HEK293 (cell line): Measurements from ENCODE around the gene SMIM7.
"Not testable (repeated sequence)": the region's sequence is repeated elsewhere in the genome, so short reads cannot be mapped to it uniquely, and the experiment has no call there.

Experiments
- CTCF ChIA-PET: fragments of 350-600 bp; formaldehyde crosslinking; extraction: SDS; loops from one replicate; lab custom pipeline; 2021; ENCODE audit warnings: antibody characterized with exemption; lab: Yijun Ruan, JAX
- POLR2A ChIA-PET: fragments of 300-600 bp; formaldehyde crosslinking; extraction: SDS; loops from one replicate; lab custom pipeline; 2020; ENCODE audit warnings: antibody characterized with exemption, inconsistent platforms; lab: Yijun Ruan, JAX
- H3K27ac ChIP-seq: fragments of 200-500 bp; sonication (Bioruptor generic); 2 replicates; pipeline ENCODE4 v1.5.1; 2014; ENCODE audit warnings: low read depth, low read length, control low read depth, inconsistent platforms; ENCODE audit errors: extremely low read depth
- H3K36me3 ChIP-seq, 2 experiments: fragments of 200-500 bp in 1 of 2; sonication (Bioruptor generic) in 1 of 2; 1 replicate in 1 of 2; 2 replicates in 1 of 2; pipeline ENCODE4 v1.5.1; 2014 to 2017; ENCODE audit warnings: inconsistent platforms in 2 of 2, low read length in 2 of 2; ENCODE audit not compliant: control insufficient read depth in 2 of 2, insufficient read depth in 1 of 2
- H3K4me1 ChIP-seq: fragments of 200-500 bp; sonication (Bioruptor generic); 2 replicates; pipeline ENCODE4 v1.5.1; 2014; ENCODE audit warnings: mild to moderate bottlenecking, low read length, inconsistent platforms; ENCODE audit not compliant: control insufficient read depth, insufficient read depth
- H3K4me3 ChIP-seq: 2 replicates; pipeline ENCODE4 v1.5.1; 2011; ENCODE audit warnings: low read depth, mild to moderate bottlenecking, control low read depth, low read length, moderate library complexity
- H3K9me3 ChIP-seq: fragments of 200-500 bp; sonication (Bioruptor generic); 2 replicates; pipeline ENCODE4 v1.5.1; 2014; ENCODE audit warnings: low read depth, low read length, inconsistent platforms; ENCODE audit not compliant: control insufficient read depth, insufficient read depth
- AEBP2 ChIP-seq: fragments of 450-650 bp; formaldehyde crosslinking; IDR thresholded peaks from 2 replicates; pipeline ENCODE4 v1.5.1; 2016; ENCODE audit warnings: missing biosample characterization, missing genetic modification characterization, borderline replicate concordance
- ATF2 ChIP-seq: fragments of 450-650 bp; formaldehyde crosslinking; IDR thresholded peaks from 2 replicates; pipeline ENCODE4 v1.5.1; 2016; ENCODE audit warnings: missing biosample characterization, missing genetic modification characterization, low read depth
- BCL11A ChIP-seq: fragments of 450-650 bp; formaldehyde crosslinking; IDR thresholded peaks from 2 replicates; pipeline ENCODE4 v1.5.1; 2016; ENCODE audit warnings: low read depth, missing biosample characterization, missing genetic modification characterization
- BCL11B ChIP-seq: fragments of 450-650 bp; formaldehyde crosslinking; IDR thresholded peaks from 2 replicates; pipeline ENCODE4 v1.5.1; 2016; ENCODE audit warnings: low read depth, missing biosample characterization, missing genetic modification characterization
- CTCF ChIP-seq: fragments of 450-650 bp; formaldehyde crosslinking; IDR thresholded peaks from 2 replicates; pipeline ENCODE4 v1.5.1; 2016; ENCODE audit warnings: missing biosample characterization, missing genetic modification characterization
- GFI1B ChIP-seq: fragments of 450-650 bp; formaldehyde crosslinking; IDR thresholded peaks from 2 replicates; pipeline ENCODE4 v1.5.1; 2016; ENCODE audit warnings: missing biosample characterization, missing genetic modification characterization
- MYNN ChIP-seq: fragments of 450-650 bp; formaldehyde crosslinking; IDR thresholded peaks from 2 replicates; pipeline ENCODE4 v1.5.1; 2016; ENCODE audit warnings: missing biosample characterization, missing genetic modification characterization, borderline replicate concordance
- PRDM10 ChIP-seq: fragments of 450-650 bp; formaldehyde crosslinking; IDR thresholded peaks from 2 replicates; pipeline ENCODE4 v1.5.1; 2016; ENCODE audit warnings: missing biosample characterization, missing genetic modification characterization
- ZBTB8A ChIP-seq: fragments of 450-650 bp; formaldehyde crosslinking; IDR thresholded peaks from 2 replicates; pipeline ENCODE4 v1.5.1; 2016; ENCODE audit warnings: missing biosample characterization, missing genetic modification characterization
- ZNF146 ChIP-seq: fragments of 450-650 bp; formaldehyde crosslinking; IDR thresholded peaks from 2 replicates; pipeline ENCODE4 v1.5.1; 2016; ENCODE audit warnings: missing biosample characterization, missing genetic modification characterization
- ZNF148 ChIP-seq: fragments of 450-650 bp; formaldehyde crosslinking; IDR thresholded peaks from 2 replicates; pipeline ENCODE4 v1.5.0; 2017; ENCODE audit warnings: missing biosample characterization, missing genetic modification characterization, borderline replicate concordance
- ZNF223 ChIP-seq: fragments of 450-650 bp; formaldehyde crosslinking; IDR thresholded peaks from 2 replicates; pipeline ENCODE4 v1.5.1; 2016; ENCODE audit warnings: missing biosample characterization, missing genetic modification characterization
- ZNF302 ChIP-seq: fragments of 450-650 bp; formaldehyde crosslinking; IDR thresholded peaks from 2 replicates; pipeline ENCODE4 v1.5.1; 2016; ENCODE audit warnings: missing biosample characterization, missing genetic modification characterization, low read depth
- ZNF350 ChIP-seq: fragments of 450-650 bp; formaldehyde crosslinking; IDR thresholded peaks from 2 replicates; pipeline ENCODE4 v1.5.0; 2017; ENCODE audit warnings: missing biosample characterization, mild to moderate bottlenecking, missing genetic modification characterization
- ZNF449 ChIP-seq: fragments of 450-650 bp; formaldehyde crosslinking; IDR thresholded peaks from 2 replicates; pipeline ENCODE4 v1.5.1; 2017; ENCODE audit warnings: missing biosample characterization, mild to moderate bottlenecking, missing genetic modification characterization, moderate library complexity
- ZNF488 ChIP-seq: fragments of 450-650 bp; formaldehyde crosslinking; IDR thresholded peaks from 2 replicates; pipeline ENCODE4 v1.5.1; 2016; ENCODE audit warnings: missing biosample characterization, missing genetic modification characterization
- ZNF501 ChIP-seq: fragments of 450-650 bp; formaldehyde crosslinking; IDR thresholded peaks from 2 replicates; pipeline ENCODE4 v1.5.1; 2016; ENCODE audit warnings: missing biosample characterization, missing genetic modification characterization
- ZNF600 ChIP-seq: fragments of 450-650 bp; formaldehyde crosslinking; IDR thresholded peaks from 2 replicates; pipeline ENCODE4 v1.5.1; 2016; ENCODE audit warnings: missing biosample characterization, missing genetic modification characterization
- ZNF76 ChIP-seq: fragments of 450-650 bp; formaldehyde crosslinking; IDR thresholded peaks from 2 replicates; pipeline ENCODE4; 2016; ENCODE audit warnings: low read depth, missing biosample characterization, missing genetic modification characterization, borderline replicate concordance
- ZSCAN23 ChIP-seq: fragments of 450-650 bp; formaldehyde crosslinking; IDR thresholded peaks from 2 replicates; pipeline ENCODE4 v1.5.1; 2016; ENCODE audit warnings: missing biosample characterization, missing genetic modification characterization

The SMIM7 gene

GRCh38 chr19:16670291-16670690, 10.3 kb upstream of the SMIM7 start (continued):
- TF ChIP-seq ZNF223 (no peak), ZNF76 (no peak), ZBTB8A (no peak), ZNF449 (tag by site-specific recombination) (no peak), ZNF146 (tag by site-specific recombination) (no peak), AEBP2 (no peak), ATF2 (tag by site-specific recombination) (no peak), ZNF488 (no peak), MYNN (tag by site-specific recombination) (no peak), ZNF501 (no peak), GFI1B (tag by site-specific recombination) (no peak), ZNF600 (no peak)
- TF ChIP-seq, all 188 proteins: peak for 0

GRCh38 chr19:16668702-16669101, 8.8 kb upstream of the SMIM7 start:
- H3K4me3 ChIP-seq, H3K4me1 ChIP-seq, H3K36me3 ChIP-seq, POLR2A ChIA-PET, H3K27ac ChIP-seq, H3K9me3 ChIP-seq, CTCF ChIA-PET: not testable (repeated sequence)
- 0 out of 2 replicates have a peak, but pooled peaks have one; percentile 38 for TF ChIP-seq PRDM10

GRCh38 chr19:16668176-16668575, 8.2 kb upstream of the SMIM7 start:
- ChIA-PET CTCF (no interaction called here), POLR2A (no interaction called here)
- Histone ChIP-seq H3K36me3 (no peaks in the 10 kb centered on the region), H3K4me1 (no peaks in the 10 kb centered on the region), H3K9me3 (no peaks in the 10 kb centered on the region), H3K27ac (no peak overlapping the region), H3K4me3 (no peak overlapping the region)
- no peak for TF ChIP-seq ZSCAN23 (tag by site-specific recombination)
- TF ChIP-seq ZNF350 (tag by site-specific recombination), result no peak
- no peak for TF ChIP-seq ZNF148 (tag by site-specific recombination)
- TF ChIP-seq ZNF302 (tag by site-specific recombination), result no peak
- no peak for TF ChIP-seq BCL11B (tag by site-specific recombination)
- TF ChIP-seq ZNF488, result no peak
- TF ChIP-seq BCL11A (tag by site-specific recombination), result no peak
- no peak for TF ChIP-seq CTCF (tag by site-specific recombination)
